Stomach (tissue), 9 donors: ENCODE results near the gene SSRP1. TPM values are rescaled to one million over a fixed set of nuclear protein-coding genes. Genes with fewer than 3 reads are reported as not detected.

Experiments
- DNase-seq, 2 donors: peaks; one replicate each; pipeline versions ENCODE4 v3.0.0 to v3.0.0-alpha.2; 2013 to 2019
- H3K27ac ChIP-seq, 5 donors: fragments of 200-600 bp in 4 of 5; sonication (generic) in 4 of 5; one replicate each; pipeline ENCODE4 v1.5.1; 2013 to 2019; ENCODE audit warnings: mild to moderate bottlenecking in 1 of 5, moderate library complexity in 1 of 5
- H3K27me3 ChIP-seq, 3 donors: fragments of 200-600 bp; sonication (generic); one replicate each; pipeline ENCODE4 v1.5.1; 2017 to 2019; ENCODE audit warnings: mixed run types in 1 of 3
- H3K36me3 ChIP-seq, 4 donors: fragments of 200-600 bp; sonication (generic); 1 replicate in 3 of 4; 2 replicates in 1 of 4; pipeline ENCODE4 v1.5.1; 2016 to 2019
- H3K4me1 ChIP-seq, 4 donors: fragments of 200-600 bp; sonication (generic); one replicate each; pipeline ENCODE4 v1.5.1; 2016 to 2019
- H3K4me3 ChIP-seq, 4 donors: fragments of 200-600 bp; sonication (generic) in 3 of 4; one replicate each; pipeline ENCODE4 v1.5.1; 2016 to 2019; ENCODE audit warnings: mild to moderate bottlenecking in 1 of 4
- H3K9me3 ChIP-seq, 4 donors: fragments of 200-600 bp; sonication (generic); one replicate each; pipeline ENCODE4 v1.5.1; 2016 to 2019
- EP300 ChIP-seq: sonication (generic); formaldehyde crosslinking; IDR thresholded peaks from one replicate; pipeline ENCODE4 v1.6.1; 2017; ENCODE audit warnings: antibody characterized with exemption
- POLR2A ChIP-seq, 4 donors: fragments of 450-650 bp; IDR thresholded peaks; one replicate each; pipeline ENCODE4 v1.6.1; 2016; ENCODE audit warnings: antibody characterized with exemption in 4 of 4, control low read depth in 2 of 4, mild to moderate bottlenecking in 1 of 4, moderate library complexity in 1 of 4
- POLR2AphosphoS5 ChIP-seq, 3 donors: sonication (generic); formaldehyde crosslinking; IDR thresholded peaks; one replicate each; pipeline ENCODE4 v1.6.1; 2016; ENCODE audit warnings: antibody characterized with exemption in 3 of 3
- WGBS, 5 donors: extraction: QIAGEN DNeasy Blood & Tissue Kit in 3 of 5; methylation state at CpG; one replicate each; pipeline versions ENCODE4 v1.1.5 to v1.1.7; 2013 to 2018; 5-methylcytosine and 5-hydroxymethylcytosine counted together
- intact Hi-C: fragments of 100-400 bp; cut with DNase I; formaldehyde crosslinking; loops from one replicate; pipeline ENCODE4 v1.15.1; 2023; ENCODE audit warnings: low total_unique reads
- polyA plus RNA-seq, 3 donors: library from polyadenylated mRNA; stranded (reverse); fragments of 200-250 nt; gene quantifications; one replicate each; pipeline ENCODE4 v1.2.3, GENCODE V29; 2013
- total RNA-seq, 5 donors: library from RNA; depleted of rRNA; stranded (reverse); fragments of >200 nt; gene quantifications; one replicate each; pipeline versions ENCODE4 v1.1.0 to v1.2.3, GENCODE V29; 2014 to 2016
- TF ChIP-seq, protein P1 (sequence below), 7 experiments: fragments of 450-650 bp in 4 of 7; fragments of 200-600 bp in 3 of 7; sonication (generic) in 3 of 7; IDR thresholded peaks; one replicate each; pipeline ENCODE4 v1.5.1; 2016 to 2019; ENCODE audit warnings: antibody characterized with exemption in 7 of 7, control low read depth in 2 of 7, mild to moderate bottlenecking in 1 of 7
- donor health status: healthy with polysubstance abuse.
- donor health status: Bipolar disorder and iron deficiency.
- donor health status: healthy.

SSRP1 gene
- total and polyA plus RNA-seq, 8 donors = 15.8 to 62.9 (median 47.1) TPM

DNA sequence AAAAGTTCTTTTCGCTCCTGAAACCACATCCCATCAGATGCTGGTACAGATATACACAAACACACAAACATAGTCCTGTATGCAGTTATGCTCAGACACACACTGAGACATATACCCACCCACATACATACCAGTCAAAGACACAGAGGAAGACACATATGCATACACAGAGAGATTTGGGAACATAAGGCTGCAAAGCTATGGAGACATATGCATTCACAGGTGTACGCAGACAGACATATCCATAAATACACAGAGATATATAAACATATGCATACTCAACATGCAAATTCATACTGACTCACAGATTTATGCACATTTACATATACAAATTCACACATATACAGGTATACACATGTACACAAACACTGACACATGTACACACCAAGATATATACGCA lies 39.3 kb upstream of the SSRP1 start:
- DNase-seq = no peak

DNA sequence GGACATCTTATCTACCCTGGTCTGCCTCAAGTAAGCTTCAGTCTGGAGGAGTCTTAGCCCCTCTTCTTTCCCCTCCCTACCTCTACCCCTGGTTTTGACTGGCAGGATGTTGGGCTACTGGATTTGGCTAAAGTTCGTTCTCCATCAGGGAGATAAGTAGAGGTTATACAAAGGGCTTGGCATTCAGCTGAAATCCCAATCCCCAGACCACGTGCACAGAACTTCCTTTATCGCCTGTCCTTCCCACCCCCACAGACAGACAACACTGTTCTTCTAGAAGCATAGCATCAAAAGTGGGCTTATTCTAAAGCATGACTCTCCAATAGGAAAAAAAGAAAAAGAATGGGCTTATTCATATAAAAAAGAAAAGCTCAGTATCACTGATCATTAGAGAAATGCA lies 37.5 kb upstream of the SSRP1 start:
- Histone ChIP-seq H3K36me3 (no peaks in the 10 kb centered on the region), H3K4me1 (no peaks in the 10 kb centered on the region), H3K4me3 (no peak overlapping the region), H3K27ac (no peak overlapping the region), H3K9me3 (no peaks in the 10 kb centered on the region), H3K27me3 (peaks cover 0 to 14% (median 0%) of the 10 kb centered on the region in 3 donors)
- intact Hi-C loops = no loop called here
- 39 to 56% (median 45%) methylated on average over 3 of the region's 3 CpGs for WGBS, 5 donors
- no peak for TF ChIP-seq POLR2A (IDR thresholded peaks at IDR 0.05)
- no peak for TF ChIP-seq POLR2AphosphoS5 (IDR thresholded peaks at IDR 0.05)
- TF ChIP-seq, protein P1, sequence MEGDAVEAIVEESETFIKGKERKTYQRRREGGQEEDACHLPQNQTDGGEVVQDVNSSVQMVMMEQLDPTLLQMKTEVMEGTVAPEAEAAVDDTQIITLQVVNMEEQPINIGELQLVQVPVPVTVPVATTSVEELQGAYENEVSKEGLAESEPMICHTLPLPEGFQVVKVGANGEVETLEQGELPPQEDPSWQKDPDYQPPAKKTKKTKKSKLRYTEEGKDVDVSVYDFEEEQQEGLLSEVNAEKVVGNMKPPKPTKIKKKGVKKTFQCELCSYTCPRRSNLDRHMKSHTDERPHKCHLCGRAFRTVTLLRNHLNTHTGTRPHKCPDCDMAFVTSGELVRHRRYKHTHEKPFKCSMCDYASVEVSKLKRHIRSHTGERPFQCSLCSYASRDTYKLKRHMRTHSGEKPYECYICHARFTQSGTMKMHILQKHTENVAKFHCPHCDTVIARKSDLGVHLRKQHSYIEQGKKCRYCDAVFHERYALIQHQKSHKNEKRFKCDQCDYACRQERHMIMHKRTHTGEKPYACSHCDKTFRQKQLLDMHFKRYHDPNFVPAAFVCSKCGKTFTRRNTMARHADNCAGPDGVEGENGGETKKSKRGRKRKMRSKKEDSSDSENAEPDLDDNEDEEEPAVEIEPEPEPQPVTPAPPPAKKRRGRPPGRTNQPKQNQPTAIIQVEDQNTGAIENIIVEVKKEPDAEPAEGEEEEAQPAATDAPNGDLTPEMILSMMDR (IDR thresholded peaks at IDR 0.05) = no peak
- no peak for TF ChIP-seq EP300
- no peak for DNase-seq

More for the DNA sequence above, 39.3 kb upstream of the SSRP1 start:
- 91 to 97% (median 92%) methylated on average over 3 of the region's 3 CpGs for WGBS, 5 donors
- Histone ChIP-seq H3K9me3 (no peaks in the 10 kb centered on the region), H3K27ac (no peak overlapping the region), H3K4me1 (no peaks in the 10 kb centered on the region), H3K27me3 (peaks cover 0 to 14% (median 0%) of the 10 kb centered on the region in 3 donors), H3K36me3 (no peaks in the 10 kb centered on the region), H3K4me3 (no peak overlapping the region)
- intact Hi-C loops = no loop called here
- no peak for TF ChIP-seq EP300
- TF ChIP-seq, protein P1 (IDR thresholded peaks at IDR 0.05) = no peak
- TF ChIP-seq POLR2AphosphoS5 (IDR thresholded peaks at IDR 0.05) = no peak
- TF ChIP-seq POLR2A (IDR thresholded peaks at IDR 0.05) = no peak

DNA sequence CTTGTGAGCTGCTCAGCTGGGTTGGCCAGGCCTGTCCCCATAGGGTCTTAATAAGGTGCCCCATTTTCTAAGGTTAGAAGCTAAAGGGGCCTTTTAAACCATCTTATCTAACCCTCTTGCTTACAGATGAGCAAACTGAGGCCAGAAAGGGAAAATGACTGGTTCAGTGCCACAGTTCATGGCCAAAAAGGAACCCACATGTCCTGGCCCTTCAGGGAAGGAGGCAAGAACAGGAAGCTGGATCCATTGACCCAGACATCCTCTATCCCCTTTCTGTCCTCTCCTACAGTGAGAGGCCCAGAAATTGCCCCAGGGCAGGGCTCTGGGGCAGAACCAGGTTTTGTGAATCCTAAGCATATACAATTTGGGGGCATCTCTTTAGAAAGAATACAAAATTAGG lies 35.2 kb upstream of the SSRP1 start:
- Histone ChIP-seq H3K9me3 (no peaks in the 10 kb centered on the region), H3K27me3 (no peaks in the 10 kb centered on the region), H3K27ac (no peak overlapping the region), H3K36me3 (no peaks in the 10 kb centered on the region), H3K4me1 (no peaks in the 10 kb centered on the region), H3K4me3 (no peak overlapping the region)
- DNase-seq = no peak
- TF ChIP-seq POLR2AphosphoS5 (IDR thresholded peaks at IDR 0.05) (no peak), POLR2A (IDR thresholded peaks at IDR 0.05) (no peak), EP300 (no peak)
- TF ChIP-seq, protein P1 (IDR thresholded peaks at IDR 0.05) = no peak
- intact Hi-C loops = no loop called here

DNA sequence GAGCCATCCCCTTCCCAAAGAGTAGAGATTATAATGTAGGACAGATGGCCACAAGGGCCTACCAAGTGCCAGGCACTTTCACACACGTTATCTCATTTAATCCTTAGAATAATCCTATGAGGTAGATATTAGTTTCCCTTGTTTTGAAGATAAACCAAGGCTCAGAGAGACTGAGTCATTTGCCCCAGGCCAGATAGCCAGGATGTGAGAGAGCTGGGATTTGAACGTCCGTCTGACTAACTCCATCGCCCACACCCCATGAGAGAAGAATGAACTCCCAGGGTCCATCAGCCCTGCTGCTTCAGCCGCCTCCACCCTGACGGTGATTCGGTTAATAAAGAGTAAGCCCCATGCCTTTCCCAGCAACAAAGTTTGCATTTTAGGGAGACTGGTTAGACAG lies 34.6 kb upstream of the SSRP1 start:
- intact Hi-C loops = no loop called here
- 79 to 88% (median 85%) methylated on average over 7 of the region's 7 CpGs for WGBS, 5 donors
- Histone ChIP-seq H3K4me3 (no peak overlapping the region), H3K9me3 (no peaks in the 10 kb centered on the region), H3K4me1 (no peaks in the 10 kb centered on the region), H3K27me3 (no peaks in the 10 kb centered on the region), H3K36me3 (no peaks in the 10 kb centered on the region), H3K27ac (no peak overlapping the region)
- no peak for TF ChIP-seq EP300
- no peak for TF ChIP-seq POLR2AphosphoS5 (IDR thresholded peaks at IDR 0.05)
- TF ChIP-seq, protein P1 (IDR thresholded peaks at IDR 0.05) = no peak
- TF ChIP-seq POLR2A (IDR thresholded peaks at IDR 0.05) = no peak
- DNase-seq = no peak
